ENCODE measurements around the gene ACCS.

DNA sequence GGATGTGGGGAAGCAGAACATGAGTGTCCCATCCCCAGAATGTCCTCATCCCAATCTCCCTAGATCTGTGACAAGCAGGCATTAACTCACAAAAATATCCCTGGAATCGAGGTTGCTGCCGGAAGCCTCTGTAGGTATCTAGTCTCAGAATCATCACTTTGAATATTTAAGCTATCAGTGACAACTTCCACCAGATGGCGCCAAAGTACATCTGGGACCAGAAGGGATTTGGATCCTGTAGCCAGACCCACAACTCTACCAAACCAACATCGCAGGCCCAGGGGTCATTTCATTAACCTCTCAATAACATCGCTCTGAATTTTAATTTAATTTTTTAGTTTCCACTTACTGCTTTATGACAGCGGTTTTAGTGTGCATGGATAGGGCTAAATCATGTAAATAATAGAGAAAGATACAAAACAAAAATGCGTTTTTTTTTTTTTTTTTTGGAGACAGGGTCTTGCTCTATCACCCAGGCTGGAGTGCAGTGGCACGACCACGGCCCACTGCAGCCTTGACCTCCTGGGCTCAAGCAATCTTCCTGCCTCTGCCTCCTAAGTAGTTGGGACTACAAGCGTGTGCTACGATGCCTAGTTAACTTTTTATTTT, 28.3 kb downstream of the ACCS start:
- TF ChIP-seq, protein P1, sequence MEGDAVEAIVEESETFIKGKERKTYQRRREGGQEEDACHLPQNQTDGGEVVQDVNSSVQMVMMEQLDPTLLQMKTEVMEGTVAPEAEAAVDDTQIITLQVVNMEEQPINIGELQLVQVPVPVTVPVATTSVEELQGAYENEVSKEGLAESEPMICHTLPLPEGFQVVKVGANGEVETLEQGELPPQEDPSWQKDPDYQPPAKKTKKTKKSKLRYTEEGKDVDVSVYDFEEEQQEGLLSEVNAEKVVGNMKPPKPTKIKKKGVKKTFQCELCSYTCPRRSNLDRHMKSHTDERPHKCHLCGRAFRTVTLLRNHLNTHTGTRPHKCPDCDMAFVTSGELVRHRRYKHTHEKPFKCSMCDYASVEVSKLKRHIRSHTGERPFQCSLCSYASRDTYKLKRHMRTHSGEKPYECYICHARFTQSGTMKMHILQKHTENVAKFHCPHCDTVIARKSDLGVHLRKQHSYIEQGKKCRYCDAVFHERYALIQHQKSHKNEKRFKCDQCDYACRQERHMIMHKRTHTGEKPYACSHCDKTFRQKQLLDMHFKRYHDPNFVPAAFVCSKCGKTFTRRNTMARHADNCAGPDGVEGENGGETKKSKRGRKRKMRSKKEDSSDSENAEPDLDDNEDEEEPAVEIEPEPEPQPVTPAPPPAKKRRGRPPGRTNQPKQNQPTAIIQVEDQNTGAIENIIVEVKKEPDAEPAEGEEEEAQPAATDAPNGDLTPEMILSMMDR (IDR thresholded peaks at IDR 0.05): peak; percentile 58 to 88 (median 66)
- no peak for TF ChIP-seq POLR2A (IDR thresholded peaks at IDR 0.05)
